B cell (primary cell): Measurements from ENCODE around the gene LIPJ. TPM values are rescaled to one million over a fixed set of nuclear protein-coding genes. Genes with fewer than 3 reads are reported as not detected.

ENCODE experiments used
- ATAC-seq: fragments of 200-7000 bp; cut with Tn5 transposase; one replicate; pipeline ENCODE4 v1.10.0; 2021; ENCODE audit warnings: low read depth, mild to moderate bottlenecking, moderate number of reproducible peaks, moderate library complexity
- CTCF ChIA-PET: fragments of 350-600 bp; sonication (Branson Sonifier 250); formaldehyde crosslinking; loops from one replicate; lab custom pipeline; 2021; ENCODE audit warnings: antibody characterized with exemption, inconsistent platforms; lab: Charles Lee
- POLR2A ChIA-PET: fragments of 350-600 bp; sonication (Branson Sonifier 250); formaldehyde crosslinking; loops from one replicate; lab custom pipeline; 2021; ENCODE audit warnings: antibody characterized with exemption; lab: Charles Lee
- DNase-seq: peaks from one replicate; pipeline ENCODE4 v3.0.0; 2013
- H2AFZ ChIP-seq: 2 replicates; pipeline ENCODE4 v1.6.1; 2012; ENCODE audit warnings: mild to moderate bottlenecking, low read depth, low read length; ENCODE audit not compliant: insufficient read depth, poor library complexity, severe bottlenecking
- H3K27ac ChIP-seq, 2 donors: 1 replicate in 1 of 2; 2 replicates in 1 of 2; pipeline ENCODE4 v1.5.1; 2012 to 2013; ENCODE audit warnings: low read length in 2 of 2, mild to moderate bottlenecking in 2 of 2, moderate library complexity in 1 of 2
- H3K27me3 ChIP-seq, 4 experiments: fragments of 200-600 bp in 1 of 4; sonication (generic) in 1 of 4; replicated peaks in 1 of 4; 1 replicate in 2 of 4; 2 replicates in 2 of 4; pipeline versions ENCODE4 v1.6.1 to v1.7.0; 2013 to 2016; ENCODE audit warnings: low read length in 3 of 4, mild to moderate bottlenecking in 2 of 4, mixed read lengths in 1 of 4, moderate library complexity in 1 of 4; ENCODE audit not compliant: insufficient read depth in 4 of 4, control insufficient read depth in 3 of 4; ENCODE audit errors: control extremely low read depth in 1 of 4
- H3K36me3 ChIP-seq, 2 experiments: replicated peaks in 1 of 2; 1 replicate in 1 of 2; 2 replicates in 1 of 2; pipeline versions ENCODE4 v1.6.1 to v1.7.1; 2013; ENCODE audit warnings: low read length in 1 of 2; ENCODE audit not compliant: insufficient read depth in 2 of 2, control insufficient read depth in 1 of 2; ENCODE audit errors: control extremely low read depth in 1 of 2, extremely low read depth in 1 of 2
- H3K4me1 ChIP-seq, 2 donors: fragments of 200-600 bp in 1 of 2; sonication (generic) in 1 of 2; 1 replicate in 1 of 2; 2 replicates in 1 of 2; pipeline versions ENCODE4 v1.5.1 to v1.6.1; 2013 to 2017; ENCODE audit warnings: low read length in 2 of 2; ENCODE audit not compliant: control insufficient read depth in 2 of 2, insufficient read depth in 2 of 2
- H3K4me2 ChIP-seq: replicated peaks from 2 replicates; pipeline ENCODE3; 2012; ENCODE audit warnings: mild to moderate bottlenecking, low read depth, low read length; ENCODE audit not compliant: poor library complexity, severe bottlenecking
- H3K4me3 ChIP-seq, 5 experiments: fragments of 200-600 bp in 1 of 5; sonication (generic) in 1 of 5; 1 replicate in 3 of 5; 2 replicates in 2 of 5; pipeline versions ENCODE4 v1.5.1 to v1.7.0; 2011 to 2016; ENCODE audit warnings: low read length in 4 of 5, mild to moderate bottlenecking in 4 of 5, low read depth in 2 of 5, control low read depth in 1 of 5, moderate library complexity in 1 of 5; ENCODE audit not compliant: insufficient read depth in 1 of 5; ENCODE audit errors: control extremely low read depth in 1 of 5, extremely low read depth in 1 of 5
- H3K79me2 ChIP-seq: fragments of 200-600 bp; sonication (generic); one replicate; pipeline ENCODE4 v1.6.0; 2016; ENCODE audit warnings: low read length; ENCODE audit not compliant: control insufficient read depth, insufficient read depth
- H3K9ac ChIP-seq: fragments of 200-600 bp; sonication (generic); 2 replicates; pipeline ENCODE4 v1.6.1; 2017; ENCODE audit warnings: mild to moderate bottlenecking, low read length, moderate library complexity
- H3K9me3 ChIP-seq, 3 donors: one replicate each; pipeline versions ENCODE4 v1.6.1 to v1.7.1; 2013; ENCODE audit warnings: low read length in 2 of 3; ENCODE audit not compliant: control insufficient read depth in 2 of 3, insufficient read depth in 1 of 3; ENCODE audit errors: control extremely low read depth in 1 of 3
- H4K20me1 ChIP-seq: 2 replicates; pipeline ENCODE4 v1.6.0; 2012; ENCODE audit warnings: mild to moderate bottlenecking, low read length; ENCODE audit not compliant: insufficient read depth, control insufficient read depth, poor library complexity, severe bottlenecking
- H3K27ac Mint-ChIP-seq: one replicate; pipeline ENCODE4 v1.8.0; 2021; ENCODE audit warnings: mixed read lengths
- H3K27me3 Mint-ChIP-seq: one replicate; pipeline ENCODE4 v1.8.0; 2021; ENCODE audit warnings: mixed read lengths
- H3K4me1 Mint-ChIP-seq: one replicate; pipeline ENCODE4 v1.8.0; 2021; ENCODE audit warnings: mixed read lengths
- H3K4me3 Mint-ChIP-seq: one replicate; pipeline ENCODE4 v1.8.0; 2021; ENCODE audit warnings: mixed read lengths
- H3K9me3 Mint-ChIP-seq: one replicate; pipeline ENCODE4 v1.8.0; 2022; ENCODE audit warnings: mixed read lengths; ENCODE audit not compliant: insufficient read depth
- CTCF ChIP-seq: fragments of 200-600 bp; IDR thresholded peaks from one replicate; pipeline ENCODE4 v1.8.0; 2022; ENCODE audit warnings: antibody characterized with exemption, mild to moderate bottlenecking
- EZH2 ChIP-seq: IDR thresholded peaks from 2 replicates; pipeline ENCODE4 v1.6.1; 2012; ENCODE audit warnings: borderline replicate concordance, low read depth, mild to moderate bottlenecking, moderate library complexity, low read length; ENCODE audit not compliant: insufficient read depth, poor library complexity, severe bottlenecking
- WGBS: methylation state at CpG from one replicate; pipeline ENCODE4 v1.1.5; 2013; ENCODE audit warnings: missing lambda C conversion rate; ENCODE audit not compliant: insufficient coverage; 5-methylcytosine and 5-hydroxymethylcytosine counted together
- intact Hi-C: fragments of 100-400 bp; cut with micrococcal nuclease; formaldehyde crosslinking; loops from one replicate; pipeline ENCODE4 v1.10.0; 2022
- polyA plus RNA-seq: library from polyadenylated mRNA; depleted of rRNA; stranded (reverse); fragments of >200 nt; gene quantifications from 2 replicates; pipeline ENCODE4 v1.2.3, GENCODE V29; 2012
- total RNA-seq, 2 donors: library from RNA; stranded (reverse); fragments of 120-200 nt in 1 of 2; gene quantifications; 1 replicate in 1 of 2; 2 replicates in 1 of 2; pipeline versions ENCODE4 v1.2.3 to v1.2.4, GENCODE V29; 2013 to 2022

The LIPJ gene
- total and polyA plus RNA-seq, 2 donors (not counting 1 experiment from before 2014, with no cell fraction given): 0.13 to 0.20 TPM

- no peak for DNase-seq
- CTCF ChIA-PET: interaction anchor here (0.5 to 2.7 kb wide), 21 partner anchors 9 to 1436 kb away, joined by 3 to 15 read pairs (median 5); partner anchors contain the start of genes KLLN and PTEN
- peaks cover 13% of the 10 kb centered on the region for H3K4me1 Mint-ChIP-seq
- no peaks in the 10 kb centered on the region for H3K9me3 Mint-ChIP-seq
- POLR2A ChIA-PET: interaction anchor here (1.5 to 3.2 kb wide), 2 partner anchors 721 to 766 kb away, joined by 5 to 21 read pairs; partner anchors contain the start of genes ATAD1, KLLN and PTEN
- TF ChIP-seq CTCF (no peak), EZH2 (no peak)
- intact Hi-C loops: loop anchor here (1.0 to 10.0 kb wide), 2 partner anchors 101 to 765 kb away; partner anchors contain the start of gene ATAD1
- H3K27ac Mint-ChIP-seq: peak overlapping the region; percentile 96
- no peaks in the 10 kb centered on the region for H3K27me3 Mint-ChIP-seq
- Histone ChIP-seq H3K27ac (peak overlapping the region; percentile 89 to 94), H4K20me1 (no peaks in the 10 kb centered on the region), H3K4me3 (peak overlapping the region; percentile 64 to 94 (median 89)), H3K4me2 (peak overlapping the region; percentile 76), H2AFZ (peak overlapping the region; percentile 98), H3K9ac (peak overlapping the region; percentile 90), H3K36me3 (no peaks in the 10 kb centered on the region), H3K4me1 (peaks cover 7 to 8% of the 10 kb centered on the region in 2 donors), H3K9me3 (no peaks in the 10 kb centered on the region), H3K79me2 (no peaks in the 10 kb centered on the region), H3K27me3 (no peaks in the 10 kb centered on the region)
- no peak for ATAC-seq
- H3K4me3 Mint-ChIP-seq: peak overlapping the region; percentile 95
- no CpG with 5 or more reads among the region's 7 CpGs for WGBS
These were observed 3.0 kb upstream of the LIPJ start for GRCh38 chr10:88583584-88583957.

GRCh38 chr10:88592381-88592780 is 5.8 kb downstream of the LIPJ start:
- intact Hi-C loops: no loop called here
- Histone ChIP-seq H2AFZ (no peak overlapping the region), H3K4me2 (no peak overlapping the region), H3K9ac (no peak overlapping the region), H3K4me1 (no peaks in the 10 kb centered on the region), H3K9me3 (no peaks in the 10 kb centered on the region), H3K27me3 (no peaks in the 10 kb centered on the region), H3K27ac (no peak overlapping the region), H4K20me1 (no peaks in the 10 kb centered on the region), H3K79me2 (no peaks in the 10 kb centered on the region), H3K4me3 (no peak overlapping the region), H3K36me3 (no peaks in the 10 kb centered on the region)
- no peaks in the 10 kb centered on the region for H3K27me3 Mint-ChIP-seq
- no peak overlapping the region for H3K4me3 Mint-ChIP-seq
- TF ChIP-seq EZH2 (no peak), CTCF (no peak)
- DNase-seq: no peak
- H3K27ac Mint-ChIP-seq: no peak overlapping the region
- ChIA-PET POLR2A (no interaction called here), CTCF (interaction anchor here (2.1 kb wide), 1 partner anchor 9 kb away, joined by 5 read pairs; the partner anchor contains the start of gene RNLS)
- no peaks in the 10 kb centered on the region for H3K4me1 Mint-ChIP-seq
- 100% methylated on average over 1 of the region's 1 CpG for WGBS
- ATAC-seq: no peak
- no peaks in the 10 kb centered on the region for H3K9me3 Mint-ChIP-seq
